HT1080 (cell line): ENCODE measurements around the gene TXNRD2. TPM values are rescaled to one million over a fixed set of nuclear protein-coding genes. Genes with fewer than 3 reads are reported as not detected.

Experiments
- DNase-seq: peaks from one replicate; pipeline ENCODE4 v3.0.0-alpha.2; 2015; ENCODE audit warnings: low read depth
- total RNA-seq: library from RNA; depleted of rRNA; stranded (reverse); fragments of >200 nt; shearing (Covaris generic); gene quantifications from 2 replicates; pipeline ENCODE4 v1.2.3, GENCODE V29; 2014; rRNA removed

TXNRD2 gene
- total RNA-seq, 1 experiment from 2014 or later = 94.5 TPM

GRCh38 chr22:19828035-19828401, 113.6 kb downstream of the TXNRD2 start:
- DNase-seq = no peak

GRCh38 chr22:19827341-19828034, 114.1 kb downstream of the TXNRD2 start:
- DNase-seq = no peak

- DNase-seq = no peak
Observed at GRCh38 chr22:19826619-19826950, 115.0 kb downstream of the TXNRD2 start.

GRCh38 chr22:19825904-19826618, 115.6 kb downstream of the TXNRD2 start:
- DNase-seq = no peak

Other genes starting within 250 kb of the TXNRD2 start
- gene SEPTIN5, start 227.3 kb downstream of the TXNRD2 start, total RNA-seq = 2.3 and 2.8 TPM in 2 replicates
- gene GP1BB, start 218.3 kb downstream of the TXNRD2 start, total RNA-seq = not detected in 2 replicates
- gene TBX1, start 181.0 kb downstream of the TXNRD2 start, total RNA-seq = 0.14 and 0.17 TPM in 2 replicates
- gene GNB1L, start 86.9 kb downstream of the TXNRD2 start, total RNA-seq = 10.5 and 16.7 TPM in 2 replicates
- gene RTL10, start 86.9 kb downstream of the TXNRD2 start, total RNA-seq = 8.8 and 13.0 TPM in 2 replicates
- gene COMT, start within 50 bp of the TXNRD2 start, total RNA-seq = 154 and 165 TPM in 2 replicates
- gene ARVCF, start 75.0 kb upstream of the TXNRD2 start, total RNA-seq = 3.7 and 8.4 TPM in 2 replicates
- gene TANGO2, start 79.3 kb upstream of the TXNRD2 start, total RNA-seq = 17.2 and 18.8 TPM in 2 replicates
- 22.9 and 25.9 TPM in 2 replicates for gene DGCR8, start 138.4 kb upstream of the TXNRD2 start, total RNA-seq
- gene RANBP1, start 174.3 kb upstream of the TXNRD2 start, total RNA-seq = 801 and 856 TPM in 2 replicates
- 93.4 and 94.3 TPM in 2 replicates for gene TRMT2A, start 175.4 kb upstream of the TXNRD2 start, total RNA-seq
- gene ZDHHC8, start 190.0 kb upstream of the TXNRD2 start, total RNA-seq = 15.4 and 29.0 TPM in 2 replicates
- gene CCDC188, start 209.2 kb upstream of the TXNRD2 start, total RNA-seq = 5.3 and 5.8 TPM in 2 replicates